22Rv1 (cell line): Measurements from ENCODE around the gene SLC6A20.

Experiments
- ZFX ChIP-seq: fragments of 450-650 bp; IDR thresholded peaks from 2 replicates; pipeline ENCODE4 v1.6.1; 2017; ENCODE audit warnings: antibody characterized with exemption, borderline replicate concordance
- TF ChIP-seq, protein P1 (sequence below): fragments of 450-650 bp; IDR thresholded peaks from 2 replicates; pipeline ENCODE4 v1.5.1; 2017; ENCODE audit warnings: mild to moderate bottlenecking

- TF ChIP-seq, protein P1, sequence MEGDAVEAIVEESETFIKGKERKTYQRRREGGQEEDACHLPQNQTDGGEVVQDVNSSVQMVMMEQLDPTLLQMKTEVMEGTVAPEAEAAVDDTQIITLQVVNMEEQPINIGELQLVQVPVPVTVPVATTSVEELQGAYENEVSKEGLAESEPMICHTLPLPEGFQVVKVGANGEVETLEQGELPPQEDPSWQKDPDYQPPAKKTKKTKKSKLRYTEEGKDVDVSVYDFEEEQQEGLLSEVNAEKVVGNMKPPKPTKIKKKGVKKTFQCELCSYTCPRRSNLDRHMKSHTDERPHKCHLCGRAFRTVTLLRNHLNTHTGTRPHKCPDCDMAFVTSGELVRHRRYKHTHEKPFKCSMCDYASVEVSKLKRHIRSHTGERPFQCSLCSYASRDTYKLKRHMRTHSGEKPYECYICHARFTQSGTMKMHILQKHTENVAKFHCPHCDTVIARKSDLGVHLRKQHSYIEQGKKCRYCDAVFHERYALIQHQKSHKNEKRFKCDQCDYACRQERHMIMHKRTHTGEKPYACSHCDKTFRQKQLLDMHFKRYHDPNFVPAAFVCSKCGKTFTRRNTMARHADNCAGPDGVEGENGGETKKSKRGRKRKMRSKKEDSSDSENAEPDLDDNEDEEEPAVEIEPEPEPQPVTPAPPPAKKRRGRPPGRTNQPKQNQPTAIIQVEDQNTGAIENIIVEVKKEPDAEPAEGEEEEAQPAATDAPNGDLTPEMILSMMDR, result no peak
- no peak for TF ChIP-seq ZFX
These were observed 2.7 kb downstream of the SLC6A20 start for GRCh38 chr3:45793482-45794176.
